ENCODE data around the gene NCOA7.
"Not testable (repeated sequence)": the region's sequence is repeated elsewhere in the genome, so short reads cannot be mapped to it uniquely, and the experiment has no call there.

Gene NCOA7

DNA sequence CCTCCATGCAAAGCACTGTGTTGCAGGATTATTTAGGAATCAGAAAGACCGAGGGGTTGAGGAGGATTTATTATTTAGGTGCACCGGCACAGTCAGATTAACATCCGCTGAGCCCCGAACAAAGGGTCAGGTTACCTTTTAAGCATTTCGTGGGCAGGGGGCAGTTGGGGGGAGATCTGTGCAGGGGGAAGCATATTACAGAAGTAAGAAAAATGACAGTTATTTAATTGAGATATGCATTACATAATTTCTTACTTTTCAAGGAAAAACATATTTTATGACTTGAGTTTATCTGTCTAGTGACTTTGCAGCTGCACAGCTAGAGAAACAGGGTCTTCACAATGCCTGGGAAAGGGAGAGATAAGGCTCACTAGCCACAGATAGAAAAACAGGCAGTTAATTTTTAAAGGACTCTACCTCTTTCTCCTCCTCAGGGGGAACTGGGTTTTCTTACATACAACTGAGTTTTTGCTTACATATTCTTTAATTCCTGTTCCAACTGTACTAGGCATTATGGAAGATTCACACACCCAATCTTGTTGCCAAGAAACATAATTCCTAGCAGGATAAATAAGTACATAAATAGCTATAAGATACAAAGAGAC is 164.1 kb downstream of the NCOA7 start:
- DNase-seq, result no peak

- DNase-seq, result no peak
Observed at GRCh38 chr6:125955973-125956372, 165.2 kb downstream of the NCOA7 start.

DNA sequence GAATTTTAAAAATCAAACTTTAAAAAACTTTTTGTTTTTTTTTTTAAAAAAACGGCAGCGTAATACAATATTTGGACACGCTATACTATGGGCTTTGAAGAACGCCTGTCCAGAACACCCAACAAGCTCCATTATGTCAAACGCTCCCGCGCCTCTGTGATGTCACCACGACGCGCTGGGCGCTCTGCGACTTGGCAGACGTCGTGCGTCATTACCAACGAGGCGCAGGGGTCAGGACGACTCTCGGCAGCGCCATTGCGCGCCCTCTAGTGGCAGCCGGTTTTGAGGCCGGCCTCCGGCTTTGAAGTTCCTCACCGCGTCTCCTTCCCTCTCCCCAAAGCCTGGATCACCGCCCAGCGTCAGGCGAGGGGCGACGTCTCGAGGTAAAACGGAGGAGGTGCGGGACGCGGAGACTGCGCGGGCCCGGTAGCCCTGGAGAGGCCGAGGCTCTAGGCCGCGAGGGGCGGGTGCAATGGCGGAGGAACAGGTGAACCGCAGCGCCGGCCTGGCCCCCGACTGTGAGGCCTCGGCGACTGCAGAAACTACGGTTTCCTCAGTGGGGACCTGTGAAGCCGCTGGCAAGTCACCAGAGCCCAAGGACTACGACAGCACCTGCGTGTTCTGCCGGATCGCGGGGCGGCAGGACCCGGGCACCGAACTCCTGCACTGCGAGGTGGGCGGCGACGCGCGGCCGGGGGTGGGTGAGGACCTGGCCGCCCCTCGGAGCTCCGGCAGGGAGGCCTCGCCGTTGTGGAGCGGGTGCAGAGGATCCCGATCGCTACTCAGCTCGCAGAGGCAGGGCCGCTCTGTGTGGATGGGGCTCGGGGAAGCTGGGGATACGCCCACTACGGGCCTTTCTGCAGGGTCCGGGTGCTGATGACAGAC is 166.0 kb downstream of the NCOA7 start, which contains the start of gene HINT3:
Gene HINT3 (plus strand): TSS at position 265 of the 885 bp plus-strand sequence. CDS start 208 bp downstream, at position 473.
- DNase-seq, result peak; percentile 99

DNA sequence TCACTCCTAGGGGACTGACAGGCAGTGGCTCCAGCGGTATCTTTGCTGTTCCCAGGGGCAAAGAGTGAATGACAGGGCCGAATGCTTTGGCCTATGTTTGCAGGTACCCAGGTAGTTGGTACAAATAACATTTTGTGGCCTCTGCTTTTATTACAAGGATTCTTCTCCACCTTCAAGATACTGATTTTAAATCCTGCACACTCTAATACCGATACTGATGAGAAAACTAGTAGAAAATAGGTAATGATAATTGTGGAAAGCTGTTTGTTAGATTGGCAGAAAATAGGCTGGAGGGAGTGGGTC is 166.6 kb downstream of the NCOA7 start:
- no peak for DNase-seq

GRCh38 chr6:125957845-125958244 is 167.1 kb downstream of the NCOA7 start:
- peak; percentile 7 for DNase-seq

DNA sequence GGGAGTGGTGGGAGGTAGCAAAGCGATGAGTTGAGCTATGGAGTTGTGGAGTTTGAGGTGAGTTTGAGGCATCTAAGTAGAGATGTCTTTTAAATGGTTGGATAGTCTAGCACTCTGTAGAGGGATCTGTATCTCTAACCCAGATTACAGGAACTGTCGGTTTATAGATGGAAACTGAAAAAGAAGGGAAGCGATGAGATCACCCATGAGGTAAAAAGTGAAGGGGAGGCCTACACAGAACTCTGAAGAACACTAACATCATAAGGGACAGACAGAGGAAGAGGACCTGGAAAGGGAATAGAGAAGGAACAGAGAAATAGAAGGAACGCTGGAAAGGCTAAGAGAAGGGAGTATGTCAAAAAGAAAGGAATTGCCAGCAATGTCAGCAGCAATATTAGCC is 168.3 kb downstream of the NCOA7 start:
- DNase-seq, result no peak

DNA sequence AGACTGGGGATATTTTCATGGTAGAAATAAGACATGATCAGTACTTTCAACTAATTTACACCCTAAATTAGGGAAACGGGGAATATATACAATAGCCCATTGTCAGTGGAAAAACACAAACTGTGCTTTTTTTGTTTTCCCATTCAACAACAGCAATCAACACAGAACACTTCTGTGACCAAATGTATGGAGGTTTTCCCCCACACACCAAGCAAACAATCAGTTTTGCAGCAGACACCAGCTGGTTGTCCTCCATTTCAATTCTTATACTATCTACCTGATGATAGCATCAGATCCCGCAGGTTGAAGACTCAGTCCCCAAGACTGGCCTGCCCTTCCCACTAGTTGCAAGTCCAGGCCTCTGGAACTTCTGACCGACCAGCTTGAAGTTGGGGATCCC is 170.4 kb downstream of the NCOA7 start:
- DNase-seq, result no peak

GRCh38 chr6:125962900-125963497 is 172.2 kb downstream of the NCOA7 start:
- DNase-seq, result no peak

- no peak for DNase-seq
Observed at GRCh38 chr6:125963817-125964216, 173.1 kb downstream of the NCOA7 start.

DNA sequence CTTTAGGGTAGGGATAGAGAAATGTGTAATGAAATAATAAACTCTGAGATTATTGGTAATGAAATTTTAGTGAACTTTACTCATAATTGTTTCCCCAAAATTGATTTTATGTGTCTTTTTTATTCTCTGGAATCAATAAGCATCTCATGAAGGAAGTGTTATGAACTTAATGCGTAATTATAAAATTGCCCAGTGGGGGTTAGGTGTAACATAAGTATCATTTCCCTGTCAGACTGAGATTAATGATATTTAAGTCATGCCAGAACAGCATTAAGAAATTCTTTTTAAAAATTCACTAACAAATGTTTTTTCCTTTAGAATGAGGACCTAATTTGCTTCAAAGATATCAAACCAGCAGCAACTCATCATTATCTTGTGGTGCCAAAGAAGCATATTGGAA is 175.8 kb downstream of the NCOA7 start:
- DNase-seq, result no peak

DNA sequence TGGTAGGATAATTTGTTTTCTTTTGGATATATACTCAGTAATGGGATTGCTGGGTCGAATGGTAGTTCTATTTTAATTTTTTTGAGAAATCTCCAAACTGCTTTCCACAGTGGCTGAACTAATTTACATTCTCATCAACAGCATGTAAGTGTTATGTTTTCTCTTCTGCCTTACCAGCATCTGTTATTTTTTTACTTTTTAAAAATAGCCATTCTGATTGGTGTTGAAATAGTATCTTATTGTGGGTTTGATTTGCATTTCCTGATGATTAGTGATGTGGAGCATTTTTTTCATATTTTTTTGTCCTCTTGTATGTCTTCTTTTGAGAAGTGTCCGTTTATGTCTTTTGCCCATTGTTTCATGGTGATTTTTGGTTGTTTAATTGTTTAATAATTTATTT is 177.7 kb downstream of the NCOA7 start:
- DNase-seq, result no peak

GRCh38 chr6:125970760-125971159 is 180.0 kb downstream of the NCOA7 start:
- no peak for DNase-seq

DNA sequence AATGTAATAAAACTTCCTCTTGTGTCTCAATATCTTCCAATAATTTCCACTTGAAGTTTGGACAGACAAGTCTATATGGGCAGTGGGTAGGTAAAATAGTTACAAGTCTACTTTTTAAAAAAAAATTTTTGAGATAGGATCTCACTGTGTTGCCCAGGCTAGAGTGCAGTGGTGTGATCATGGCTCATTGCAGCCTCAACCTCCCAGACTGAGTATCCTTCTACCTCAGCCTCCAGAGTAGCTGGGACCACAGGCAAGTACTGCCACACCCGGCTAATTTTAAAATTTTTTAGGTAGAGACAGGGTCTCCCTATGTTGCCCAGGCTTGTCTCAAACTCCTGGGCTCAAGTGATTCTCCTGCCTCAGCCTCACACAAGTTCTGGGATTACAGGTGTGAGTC is 181.7 kb downstream of the NCOA7 start:
- DNase-seq, result not testable (repeated sequence)

GRCh38 chr6:125974214-125974866 is 183.6 kb downstream of the NCOA7 start:
- no peak for DNase-seq

DNA sequence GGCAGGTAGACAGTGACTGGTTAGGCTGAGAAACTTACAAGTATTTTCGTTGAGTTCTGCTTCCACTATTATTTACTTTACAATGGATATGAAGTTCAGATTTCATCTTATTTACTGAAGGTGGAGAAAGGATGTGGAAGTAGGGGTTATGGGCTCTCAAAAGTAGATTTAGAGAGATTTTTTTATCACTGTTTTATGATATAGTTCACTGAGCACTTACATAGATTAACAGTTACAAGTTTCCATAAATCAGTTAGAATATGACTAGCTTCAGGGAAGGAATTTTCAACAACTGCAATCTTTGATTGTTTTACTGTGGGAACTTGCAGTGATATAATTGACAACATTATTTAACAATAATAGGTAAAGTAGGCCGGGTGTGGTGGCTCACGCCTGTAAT is 188.3 kb downstream of the NCOA7 start:
- DNase-seq, result no peak
